ENCODE measurements around the gene MAFG.
"Not testable (repeated sequence)": the region's sequence is repeated elsewhere in the genome, so short reads cannot be mapped to it uniquely, and the experiment has no call there.

MAFG gene

DNA sequence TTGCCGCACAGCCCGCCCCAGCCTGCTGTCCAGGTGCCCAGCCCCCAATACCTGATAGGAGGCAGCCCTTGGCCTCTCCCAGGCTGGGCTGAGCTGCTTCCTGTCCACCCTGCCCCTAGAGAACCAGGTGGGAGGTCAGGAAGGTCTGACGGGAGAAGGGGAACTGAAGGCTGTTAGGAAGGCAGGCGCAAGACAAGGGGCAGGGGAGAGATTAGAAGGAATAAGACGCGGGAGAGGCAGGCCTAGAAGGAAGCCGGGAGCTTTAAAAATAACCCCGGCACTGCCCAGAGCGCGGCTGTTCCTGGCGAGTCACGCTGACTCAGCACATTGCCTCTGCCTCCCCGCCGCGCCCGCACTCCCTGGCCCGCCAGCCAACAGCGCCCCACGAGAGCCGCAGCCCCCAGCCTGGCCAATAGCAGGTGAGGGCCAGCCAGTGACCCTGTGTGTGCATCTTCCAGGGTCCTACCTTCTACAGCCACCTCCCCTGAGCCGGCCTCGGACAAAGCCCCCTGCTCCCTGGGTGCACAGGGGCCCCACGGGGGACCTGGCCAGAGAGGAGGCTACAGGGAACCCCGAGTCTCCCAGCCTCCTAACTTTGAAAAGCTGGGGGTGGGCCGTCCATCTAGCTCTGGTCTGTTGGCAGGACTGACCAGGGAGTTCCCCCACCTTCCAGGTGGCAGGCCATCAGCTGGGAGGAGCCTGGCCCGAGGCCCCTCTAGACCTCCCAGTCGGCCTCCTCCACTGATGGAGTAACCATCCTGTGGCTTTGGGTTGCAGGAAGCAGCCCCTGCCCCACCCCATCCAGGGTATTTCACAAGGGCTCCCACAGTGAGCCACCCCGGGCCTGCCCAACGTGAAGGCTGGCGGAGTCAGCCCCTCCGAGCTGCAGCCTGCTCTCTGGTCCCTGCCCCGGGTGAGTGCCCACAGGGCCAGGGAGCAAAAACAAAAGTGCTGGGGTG lies 4.0 kb downstream of the MAFG start:
- DNase-seq (ENCODE audit: low read depth, low spot score), result no peak

DNA sequence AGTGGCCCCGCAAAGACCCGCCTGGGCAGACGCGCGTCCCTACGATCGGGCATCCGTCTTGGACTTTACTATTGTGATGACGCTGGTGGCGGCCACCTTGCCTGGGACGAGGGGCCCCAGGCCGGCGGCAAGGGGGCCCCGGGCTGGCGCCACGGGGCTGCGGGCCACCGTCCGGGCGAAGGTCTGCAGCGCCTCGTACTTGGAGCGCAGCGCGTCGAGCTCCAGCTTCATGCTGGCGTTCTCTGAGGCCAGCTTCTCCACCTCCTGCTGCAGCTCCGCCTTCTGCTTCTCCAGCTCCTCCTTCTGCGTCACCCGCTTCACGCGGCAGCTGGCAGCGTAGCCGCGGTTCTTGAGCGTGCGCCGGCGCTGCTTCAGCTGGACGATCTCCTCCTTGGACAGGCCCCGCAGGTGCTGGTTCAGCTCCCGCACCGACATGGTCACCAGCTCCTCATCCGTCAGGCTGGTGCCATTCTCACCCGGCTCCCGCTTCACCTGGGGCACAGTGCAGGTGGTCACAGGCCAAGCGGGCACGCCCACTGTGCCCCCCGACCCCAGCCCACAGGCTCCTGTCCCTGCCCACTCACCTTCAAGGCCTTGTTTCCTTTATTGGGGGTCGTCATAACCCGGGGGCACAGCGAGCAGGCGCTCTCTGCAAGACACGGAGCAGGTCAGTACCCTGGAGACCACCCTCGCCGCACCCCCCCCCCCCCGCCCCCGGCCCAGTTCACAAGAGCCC lies 4.8 kb downstream of the MAFG start:
- no peak for DNase-seq (ENCODE audit: low read depth, low spot score)

- DNase-seq (ENCODE audit: low read depth, low spot score), result no peak
These were observed 5.5 kb downstream of the MAFG start for GRCh38 chr17:81921996-81922565.

GRCh38 chr17:81921537-81921862 lies 6.0 kb downstream of the MAFG start:
- no peak for DNase-seq (ENCODE audit: low read depth, low spot score)

DNA sequence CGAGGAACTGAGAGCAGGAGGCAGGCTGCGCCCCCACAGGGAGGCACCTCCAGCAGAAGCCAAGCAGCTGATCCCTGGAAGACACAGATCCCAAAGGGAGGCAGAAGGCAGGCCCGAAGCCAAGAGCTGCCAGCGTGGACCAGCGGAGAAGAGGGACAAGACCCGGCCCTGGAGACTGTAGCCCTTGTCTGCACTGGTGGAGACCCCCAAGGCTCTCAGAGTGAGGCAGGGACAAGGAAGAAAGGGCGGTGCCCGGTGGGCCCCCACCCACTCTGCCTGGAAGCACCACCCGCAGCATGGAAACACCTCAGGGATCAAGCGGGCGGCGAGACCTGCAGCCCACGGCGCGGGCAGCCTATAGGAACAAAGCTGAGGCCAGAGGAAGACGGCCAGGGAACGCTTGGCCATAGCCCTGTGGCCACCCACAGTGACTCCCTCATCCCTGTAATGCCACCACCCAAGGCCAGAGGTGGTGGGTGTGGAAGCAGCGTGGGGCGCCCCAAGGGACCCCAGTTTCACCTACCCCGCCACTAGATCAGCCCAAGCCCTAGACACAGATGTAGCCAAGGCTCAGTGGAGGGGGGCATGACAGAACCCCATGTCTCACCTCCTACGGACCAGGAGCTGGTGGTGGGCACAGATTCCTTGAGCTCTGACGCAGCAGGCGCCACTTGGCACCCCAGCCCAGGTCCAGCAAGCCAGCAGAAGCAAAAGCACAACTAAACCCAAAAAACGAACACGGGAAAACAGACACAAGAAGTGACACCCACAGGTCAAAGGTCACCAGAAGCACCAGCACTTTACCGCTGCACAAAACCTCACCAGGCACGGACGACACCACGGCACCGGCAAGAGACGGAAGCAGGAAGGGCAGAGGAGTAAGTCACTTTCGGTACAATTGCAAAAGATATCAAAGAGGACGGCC lies 6.7 kb downstream of the MAFG start:
- no peak for DNase-seq (ENCODE audit: low read depth, low spot score)

- DNase-seq (ENCODE audit: low read depth, low spot score), result no peak
These were observed 8.5 kb downstream of the MAFG start for GRCh38 chr17:81918832-81919545.

DNA sequence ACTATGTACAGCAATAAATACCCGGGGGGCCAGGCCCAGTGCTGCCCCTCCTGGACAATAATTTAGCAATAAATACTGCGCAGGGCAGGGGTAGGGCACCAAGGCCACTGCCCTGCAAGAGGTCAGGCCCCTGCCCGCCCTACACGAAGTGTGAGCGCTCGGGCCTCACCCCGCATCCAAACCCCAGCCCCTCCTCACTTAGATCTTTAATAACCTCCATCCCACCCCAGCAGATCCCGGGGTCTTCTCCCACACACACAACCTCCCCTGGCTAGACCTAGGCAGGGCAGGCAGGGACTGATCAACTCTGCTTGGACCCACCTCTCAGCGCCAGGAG lies 9.2 kb downstream of the MAFG start:
- DNase-seq (ENCODE audit: low read depth, low spot score), result not testable (repeated sequence)

GRCh38 chr17:81917565-81918332 lies 9.8 kb downstream of the MAFG start, which contains the start of gene SIRT7:
Gene SIRT7, minus strand, starts transcription at chr17:81918176. Its CDS starts 45 bp downstream, at chr17:81918131.
- DNase-seq (ENCODE audit: low read depth, low spot score), result no peak

DNA sequence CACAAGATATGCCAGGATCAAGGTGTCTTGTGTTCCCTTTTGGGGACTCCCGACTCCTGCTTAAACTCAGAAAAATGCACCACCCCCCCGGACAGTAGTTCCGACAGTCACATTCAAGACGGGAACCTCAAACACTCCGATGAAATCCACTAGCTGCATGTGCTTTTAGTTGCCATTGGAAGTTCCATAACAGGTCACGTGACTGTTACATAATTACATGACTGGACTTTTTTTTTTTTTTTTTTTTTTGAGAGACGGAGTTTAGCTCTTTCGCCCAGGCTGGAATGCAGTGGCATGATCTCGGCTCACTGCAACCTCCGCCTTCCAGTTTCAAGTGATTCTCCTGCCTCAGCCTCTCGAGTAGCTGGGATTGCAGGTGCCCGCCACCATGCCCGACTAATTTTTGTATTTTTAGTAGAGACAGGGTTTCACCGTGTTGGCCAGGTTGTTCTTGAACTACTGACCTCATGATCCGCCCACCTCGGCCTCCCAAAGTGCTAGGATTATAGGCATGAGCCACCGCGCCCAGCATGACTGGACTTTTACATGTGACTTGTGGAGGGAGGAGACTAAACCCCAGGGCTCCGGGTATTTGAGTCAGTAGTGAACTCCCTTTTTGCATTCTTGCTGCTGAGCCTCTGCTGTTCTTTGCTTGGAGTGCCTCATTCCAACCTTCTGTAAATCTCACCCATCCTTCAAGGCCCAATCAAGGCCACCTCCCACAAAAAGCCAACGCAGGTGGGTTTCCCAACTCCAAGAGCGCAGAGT lies 11.1 kb downstream of the MAFG start:
- DNase-seq (ENCODE audit: low read depth, low spot score), result no peak

- DNase-seq (ENCODE audit: low read depth, low spot score), result no peak
These were observed 12.2 kb downstream of the MAFG start for GRCh38 chr17:81915331-81915730.

DNA sequence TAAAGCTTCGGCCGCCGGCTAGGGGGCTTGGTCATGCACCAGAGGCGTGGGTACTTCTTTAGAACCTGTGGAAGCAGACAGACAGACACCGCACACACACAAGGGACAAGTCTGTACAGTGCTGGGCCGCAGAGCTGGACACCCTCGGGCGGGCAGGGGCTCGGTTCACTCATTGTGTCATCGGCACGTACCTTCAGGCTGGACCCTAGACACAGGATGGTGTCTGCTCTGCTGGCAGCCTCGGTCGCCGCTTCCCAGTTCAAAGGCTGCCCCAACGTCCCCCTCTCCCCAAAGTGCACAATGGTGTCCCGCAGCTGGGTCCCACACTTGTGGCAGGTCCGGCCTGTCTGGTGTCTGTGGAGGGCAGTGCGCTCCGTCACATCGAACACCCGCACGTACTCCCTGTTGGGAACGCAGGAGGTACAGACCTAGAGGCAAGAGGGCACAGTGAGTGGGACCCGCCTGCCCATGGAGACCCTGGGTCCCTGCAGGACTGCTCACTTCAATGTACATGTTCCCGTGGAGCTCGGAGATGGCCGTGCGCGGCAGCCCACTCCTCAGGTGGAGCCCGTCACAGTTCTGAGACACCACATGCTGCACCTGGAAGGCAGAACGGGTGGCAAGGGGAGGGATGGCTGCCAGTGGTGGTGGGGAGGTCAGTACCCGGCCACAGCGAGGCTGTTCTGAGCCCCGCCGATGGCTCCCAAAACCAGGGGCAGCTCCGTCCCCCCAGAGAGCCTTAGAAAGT lies 13.3 kb downstream of the MAFG start:
- DNase-seq (ENCODE audit: low read depth, low spot score), result no peak

DNA sequence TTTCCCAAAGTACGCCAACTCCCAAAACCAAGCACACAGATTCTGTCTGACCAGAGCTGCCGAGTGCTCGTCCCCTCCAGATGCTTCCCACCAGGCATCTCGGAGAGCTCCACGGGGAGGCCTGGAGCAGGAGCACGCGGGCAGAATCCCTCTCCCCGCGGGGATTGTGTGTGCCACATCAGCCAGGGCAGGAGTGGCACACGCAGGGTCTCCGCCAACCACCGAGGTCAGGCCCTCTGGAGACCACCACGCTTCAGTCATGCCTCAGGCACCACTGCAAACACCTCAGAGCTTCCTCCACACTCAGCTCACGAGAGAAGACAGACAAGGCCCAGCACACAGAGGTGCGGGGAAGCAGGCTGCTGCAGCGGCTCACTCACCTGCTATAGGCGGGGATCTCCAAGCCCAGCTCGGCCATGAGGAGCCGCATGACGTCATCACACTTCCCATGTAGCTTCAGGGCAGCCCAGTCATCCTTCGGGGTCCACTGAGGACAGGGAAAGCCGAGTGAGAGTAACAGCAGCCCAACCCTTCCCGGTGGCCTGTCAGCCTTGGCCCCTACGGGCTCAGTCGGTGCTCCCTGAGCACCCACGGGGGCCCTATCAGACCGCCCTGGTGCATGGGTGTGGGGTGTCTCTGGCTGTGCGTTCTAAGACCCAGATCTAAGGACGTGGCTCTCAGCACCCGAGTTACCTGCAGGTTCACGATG lies 14.0 kb downstream of the MAFG start:
- DNase-seq (ENCODE audit: low read depth, low spot score), result no peak

DNA sequence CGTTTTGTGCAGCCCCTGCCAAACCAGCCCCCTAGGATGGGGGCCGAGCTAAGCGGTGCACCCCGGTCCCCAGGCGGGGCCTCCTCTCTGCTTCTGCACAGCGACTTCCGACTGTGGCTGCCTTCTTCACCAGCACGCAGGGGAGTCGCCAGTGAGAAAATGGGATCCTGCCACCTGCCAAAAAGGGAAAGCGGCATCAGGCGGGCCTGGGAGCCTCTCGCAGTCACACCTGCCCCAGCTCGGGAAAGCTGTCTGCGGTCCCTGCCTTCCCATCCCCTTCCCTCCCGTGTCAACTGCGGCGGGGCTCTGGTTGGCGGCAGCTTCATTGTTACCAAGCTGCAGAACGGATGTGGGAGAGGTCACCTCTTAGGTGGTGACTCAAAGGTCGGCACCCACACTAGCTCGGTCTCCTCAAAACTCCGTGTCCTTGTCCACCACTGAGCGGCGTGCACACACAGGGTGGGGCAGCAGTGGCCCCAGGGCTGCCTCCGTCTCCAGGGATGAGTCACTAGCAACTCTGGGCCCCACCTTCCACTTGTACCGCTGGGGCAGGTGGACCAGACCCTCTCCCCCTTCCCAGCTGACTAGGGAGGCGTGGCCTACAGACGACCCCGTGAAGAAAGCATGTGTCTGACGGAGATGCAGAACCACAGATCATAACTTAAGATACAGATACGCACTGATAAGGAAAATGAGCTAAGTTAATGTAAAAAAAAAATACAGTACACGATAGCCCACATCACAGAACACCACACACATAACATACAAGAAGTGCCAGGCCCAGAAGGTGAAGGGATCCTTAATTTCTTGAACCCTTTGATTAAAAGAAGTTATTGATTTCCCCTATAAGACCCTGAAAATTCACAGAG lies 14.9 kb downstream of the MAFG start:
- DNase-seq (ENCODE audit: low read depth, low spot score), result no peak

DNA sequence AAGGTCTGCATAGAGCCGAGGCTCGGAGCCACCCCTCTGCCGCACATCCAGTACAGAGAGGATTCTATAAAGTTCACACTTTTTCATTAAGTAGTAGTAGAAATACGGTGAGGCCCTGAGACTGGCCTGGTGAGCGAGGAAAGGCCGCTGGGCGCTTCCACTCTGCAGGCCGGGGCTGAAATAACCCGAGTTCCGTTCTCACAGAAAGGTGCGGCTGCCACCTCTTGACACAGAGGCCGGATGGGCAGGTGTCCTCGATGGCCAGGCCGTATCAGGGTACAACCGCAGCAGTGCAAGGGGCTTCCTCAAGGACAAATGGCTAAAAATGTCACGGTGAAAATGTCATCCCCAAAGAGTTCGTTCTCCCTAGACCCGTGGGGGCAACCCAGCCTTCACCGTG lies 15.6 kb downstream of the MAFG start:
- no peak for DNase-seq (ENCODE audit: low read depth, low spot score)

- no peak for DNase-seq (ENCODE audit: low read depth, low spot score)
These were observed 16.1 kb downstream of the MAFG start, which contains the start of gene PCYT2 for GRCh38 chr17:81911277-81911961. Gene PCYT2, minus strand, starts transcription at chr17:81911399. Its CDS starts 44 bp downstream, at chr17:81911355.

GRCh38 chr17:81910840-81911276 lies 16.7 kb downstream of the MAFG start:
- no peak for DNase-seq (ENCODE audit: low read depth, low spot score)

Data from brain pericyte (primary cell).